ENCODE measurements around the gene CHML.

CHML gene

GRCh38 chr1:241646201-241646600, 6.0 kb upstream of the CHML start:
- no peak for DNase-seq (ENCODE audit: low read depth)

DNA sequence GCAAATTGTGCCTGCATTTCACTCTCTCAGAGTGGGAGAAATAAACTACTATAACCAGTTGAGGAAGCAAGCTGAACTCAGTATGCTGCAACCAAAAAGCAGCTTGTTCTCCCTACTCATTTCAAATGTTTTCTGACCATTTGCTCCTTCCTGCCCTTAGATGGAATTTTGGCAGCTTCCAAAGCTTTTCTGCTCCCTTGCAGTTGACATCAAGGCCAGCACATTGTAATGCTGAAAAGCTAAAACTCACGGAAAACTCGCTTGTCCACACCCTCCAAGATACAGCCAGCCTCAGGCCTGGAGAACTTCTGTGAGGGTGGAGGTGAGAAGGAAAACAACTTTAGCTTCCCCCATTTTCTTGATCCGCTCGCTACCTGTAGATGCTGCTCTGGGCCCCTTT, 5.0 kb upstream of the CHML start:
- DNase-seq (ENCODE audit: low read depth): no peak

- no peak for DNase-seq (ENCODE audit: low read depth)
Measured at GRCh38 chr1:241644259-241644658, 4.1 kb upstream of the CHML start.

GRCh38 chr1:241642593-241642944, 2.4 kb upstream of the CHML start:
- no peak for DNase-seq (ENCODE audit: low read depth)

DNA sequence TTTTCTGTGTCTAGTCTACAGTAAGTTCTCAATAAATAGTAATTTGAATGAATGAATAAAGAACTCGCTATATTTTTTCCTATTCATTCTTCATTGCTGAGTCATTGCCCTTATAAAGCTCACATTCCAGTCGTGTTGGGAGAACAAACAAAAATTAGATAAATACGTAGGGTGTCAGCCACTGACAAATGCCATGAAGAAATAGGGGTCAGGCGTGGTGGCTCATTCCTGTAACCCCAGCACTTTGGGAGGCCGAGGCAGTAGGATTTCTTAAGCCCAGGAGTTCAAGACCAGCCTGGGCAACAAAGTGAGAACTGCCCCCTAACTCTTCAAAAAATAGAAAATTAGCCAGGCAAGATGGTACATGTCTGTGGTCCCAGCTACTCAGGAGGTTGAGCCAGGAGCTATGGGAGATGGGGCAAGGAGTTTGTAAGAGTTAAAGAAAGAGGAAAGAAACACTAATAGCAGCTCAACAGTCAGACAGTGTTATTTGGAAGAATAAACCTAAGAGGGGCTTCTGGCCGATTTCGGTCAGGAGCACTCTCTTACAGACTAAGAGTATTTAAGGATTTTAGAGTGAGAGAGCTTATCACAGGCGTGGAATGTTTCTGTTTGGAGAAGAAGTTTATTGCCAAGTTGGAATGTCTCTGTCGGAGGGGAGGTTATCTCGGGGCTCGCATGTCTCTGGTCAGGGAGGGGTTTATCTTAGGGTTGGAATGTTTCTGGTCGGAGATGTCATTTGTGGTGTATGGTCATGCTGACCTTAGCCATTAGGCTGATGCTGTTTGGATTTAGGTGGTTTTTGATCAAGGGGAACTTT, 1.8 kb upstream of the CHML start:
- DNase-seq (ENCODE audit: low read depth): no peak

DNA sequence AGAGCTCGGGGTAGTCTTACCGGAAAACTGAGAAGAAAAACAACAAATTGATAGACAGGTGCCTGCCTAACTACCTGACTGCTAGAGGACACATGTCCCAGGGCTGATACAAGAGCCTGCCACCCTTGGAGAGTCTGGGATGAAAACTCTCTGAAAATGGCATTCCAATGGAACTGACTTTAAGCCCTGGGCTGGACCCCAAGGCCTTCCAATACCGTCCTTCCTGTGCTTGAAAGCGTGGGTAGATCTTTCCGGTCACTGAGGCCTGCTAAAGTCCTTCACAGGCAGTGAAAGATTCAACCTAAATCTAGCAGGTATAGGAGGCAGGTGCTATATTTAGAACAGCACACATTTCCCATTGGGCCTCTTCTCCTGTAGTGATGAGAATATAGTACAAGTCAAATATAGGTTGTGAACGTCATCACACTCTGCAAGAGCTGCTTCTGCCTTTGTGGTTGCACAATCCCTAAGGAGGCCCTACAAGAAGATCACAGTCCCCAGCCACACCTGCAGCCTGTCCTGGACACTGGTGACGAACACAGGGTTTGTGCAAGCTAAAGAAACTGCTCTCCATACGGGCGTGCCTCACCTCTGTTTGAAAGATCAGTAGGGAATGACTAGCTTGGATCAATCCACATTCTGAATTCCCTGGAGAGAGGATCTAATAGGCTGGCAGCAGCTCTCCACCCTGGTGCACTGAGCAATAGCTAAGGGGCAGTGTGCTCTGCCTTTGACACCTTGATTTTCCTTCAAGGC, 876 bp upstream of the CHML start:
- no peak for DNase-seq (ENCODE audit: low read depth)

DNA sequence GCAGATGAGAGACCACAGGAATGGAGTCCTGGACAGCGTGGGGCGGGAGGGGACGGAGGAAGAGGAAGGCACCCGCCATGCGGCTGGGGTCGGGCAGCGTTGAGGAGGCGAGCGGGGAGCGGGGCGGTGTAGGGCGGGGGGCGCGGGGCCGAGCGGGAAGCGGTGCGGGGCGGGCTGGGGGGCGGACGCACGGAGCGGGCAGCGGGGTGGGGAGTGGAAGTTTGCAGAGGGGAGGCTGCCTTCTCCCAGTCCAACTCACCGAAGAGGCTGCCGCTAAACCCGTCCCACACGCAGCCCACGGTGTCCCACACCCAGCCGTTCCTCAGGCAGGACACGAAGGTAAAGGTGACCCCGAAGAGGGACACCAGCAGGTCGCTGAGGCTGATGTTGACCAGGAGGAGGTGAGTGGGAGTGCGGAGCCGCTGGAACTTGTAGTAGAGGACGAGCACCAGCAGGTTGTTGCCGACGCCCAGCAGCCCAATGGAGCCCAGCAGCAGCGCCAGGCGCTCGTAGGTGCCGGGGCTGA, 483 bp downstream of the CHML start:
- DNase-seq (ENCODE audit: low read depth): peak; percentile 10

GRCh38 chr1:241638909-241639622, 1.1 kb downstream of the CHML start:
- DNase-seq (ENCODE audit: low read depth): no peak

GRCh38 chr1:241638099-241638682, 2.0 kb downstream of the CHML start:
- DNase-seq (ENCODE audit: low read depth): no peak

- no peak for DNase-seq (ENCODE audit: low read depth)
Measured at GRCh38 chr1:241637604-241638003, 2.6 kb downstream of the CHML start.

GRCh38 chr1:241637046-241637590, 3.1 kb downstream of the CHML start:
- no peak for DNase-seq (ENCODE audit: low read depth)

DNA sequence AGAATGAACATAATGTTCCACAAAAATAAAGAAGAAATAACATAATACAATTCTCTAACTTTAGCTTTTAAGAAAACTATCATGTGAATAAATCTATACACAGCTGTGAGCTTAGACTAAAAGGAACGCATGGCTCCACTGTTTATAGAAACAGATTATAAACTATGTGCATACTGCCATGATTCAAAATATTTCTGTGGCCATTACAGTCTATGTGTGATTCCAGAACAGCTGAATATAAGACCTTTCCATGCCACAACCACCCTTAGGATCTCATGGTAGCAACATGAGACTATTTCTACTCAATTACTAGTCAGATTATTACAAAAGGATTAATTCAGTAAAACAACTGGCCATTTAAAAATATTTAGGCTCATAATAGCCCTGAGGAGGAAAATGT, 3.9 kb downstream of the CHML start:
- DNase-seq (ENCODE audit: low read depth): no peak

DNA sequence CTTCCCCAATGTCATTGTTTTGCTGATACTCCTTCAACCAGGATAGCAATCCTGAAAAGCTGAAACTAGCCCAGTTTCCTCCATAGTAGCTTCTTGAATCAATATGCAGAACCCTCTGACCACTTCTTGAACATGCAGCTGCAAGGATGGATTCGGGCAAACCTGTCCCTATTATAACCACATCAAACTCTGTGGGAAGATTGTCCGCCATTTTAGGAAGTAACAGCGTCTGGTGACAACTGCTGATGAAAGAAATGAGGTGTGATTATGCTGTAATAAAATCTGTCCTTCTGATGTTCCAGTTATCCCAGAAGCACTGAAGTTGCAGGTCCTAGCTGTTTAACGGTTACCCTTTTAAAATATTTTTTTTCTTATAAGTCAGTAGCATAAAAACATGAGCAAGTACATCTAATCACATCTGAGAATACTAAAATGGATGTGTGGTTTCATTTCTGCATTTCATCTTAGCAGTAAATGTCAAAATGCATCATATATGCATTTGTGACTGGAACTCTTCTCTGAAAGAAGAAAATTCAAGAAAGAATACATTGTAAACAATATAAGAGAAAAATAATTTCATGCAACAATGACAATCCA, 4.5 kb downstream of the CHML start:
- DNase-seq (ENCODE audit: low read depth): no peak

DNA sequence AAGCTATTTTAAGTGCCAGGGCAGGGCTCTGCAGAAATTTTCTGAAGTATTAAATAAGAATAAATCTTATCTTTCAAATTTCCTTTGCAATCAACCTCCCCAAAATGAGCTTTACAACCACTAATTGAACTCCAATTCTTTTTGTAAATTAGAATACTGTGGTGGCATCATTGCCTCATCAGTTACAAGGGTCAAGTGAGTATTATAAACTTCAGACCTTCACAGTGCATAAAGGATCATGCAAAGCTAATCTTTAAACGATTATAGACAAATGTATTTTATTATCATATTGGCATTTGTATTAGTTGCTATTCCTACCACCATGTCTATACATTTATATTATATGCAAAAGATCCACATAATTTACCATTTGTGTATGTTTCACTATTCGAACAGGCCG, 7.2 kb downstream of the CHML start:
- DNase-seq (ENCODE audit: low read depth): no peak

DNA sequence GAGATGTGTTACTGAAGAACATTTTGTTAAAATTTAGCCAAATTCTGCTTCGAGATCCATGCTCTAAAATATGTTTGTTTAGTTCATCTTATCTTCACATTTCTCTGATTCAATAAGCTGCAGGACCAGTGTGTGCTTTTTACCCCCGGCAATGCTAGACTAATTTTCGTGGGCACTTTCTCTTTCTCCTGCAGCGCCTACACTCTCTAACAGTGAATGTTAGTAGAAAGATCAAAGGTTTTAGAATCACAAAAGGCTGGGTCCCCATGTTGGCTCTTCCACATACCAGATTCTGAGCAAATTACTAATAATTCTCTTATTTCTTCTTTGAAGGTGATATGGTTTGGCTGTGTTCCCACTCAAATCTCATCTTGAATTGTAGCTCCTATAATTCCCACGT, 8.5 kb downstream of the CHML start:
- DNase-seq (ENCODE audit: low read depth): no peak

DNA sequence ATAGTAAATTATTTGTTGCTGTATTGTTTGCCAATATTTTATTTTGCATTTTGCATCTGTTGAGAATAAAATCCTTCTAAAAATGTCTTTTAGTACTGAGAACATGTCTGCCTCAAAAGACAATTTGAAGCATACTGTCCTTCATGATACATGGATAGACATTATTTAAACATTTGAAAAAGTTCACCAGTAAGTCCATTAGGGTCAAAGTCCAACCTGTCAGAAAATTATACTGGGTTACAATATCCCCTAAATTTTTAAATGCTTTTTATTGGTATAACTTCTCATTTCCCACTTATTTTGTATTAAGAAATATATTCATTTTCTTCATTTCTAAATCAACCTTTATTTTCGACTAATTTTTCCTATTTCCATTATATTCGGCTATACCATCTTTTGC, 9.3 kb downstream of the CHML start:
- no peak for DNase-seq (ENCODE audit: low read depth)

GRCh38 chr1:241630476-241630875, 9.7 kb downstream of the CHML start:
- no peak for DNase-seq (ENCODE audit: low read depth)

DNA sequence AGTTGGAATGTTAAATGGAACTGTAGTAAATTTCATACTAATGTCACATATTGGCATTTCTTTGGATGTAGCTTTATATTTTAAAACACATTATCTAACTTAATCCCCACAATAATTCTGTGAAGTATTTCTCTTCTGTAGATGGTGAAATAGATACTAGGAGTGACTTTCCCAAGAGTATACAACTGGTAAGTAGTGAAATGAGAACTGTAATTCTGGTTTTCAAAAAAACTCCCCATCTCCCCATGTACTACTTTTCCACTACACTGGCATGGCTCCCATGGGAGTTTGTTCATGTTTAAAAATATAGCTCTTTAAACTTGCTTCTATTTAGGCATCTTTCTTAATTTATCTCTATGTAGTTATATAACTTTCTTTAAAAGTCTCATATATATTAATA, 10.2 kb downstream of the CHML start:
- no peak for DNase-seq (ENCODE audit: low read depth)

DNA sequence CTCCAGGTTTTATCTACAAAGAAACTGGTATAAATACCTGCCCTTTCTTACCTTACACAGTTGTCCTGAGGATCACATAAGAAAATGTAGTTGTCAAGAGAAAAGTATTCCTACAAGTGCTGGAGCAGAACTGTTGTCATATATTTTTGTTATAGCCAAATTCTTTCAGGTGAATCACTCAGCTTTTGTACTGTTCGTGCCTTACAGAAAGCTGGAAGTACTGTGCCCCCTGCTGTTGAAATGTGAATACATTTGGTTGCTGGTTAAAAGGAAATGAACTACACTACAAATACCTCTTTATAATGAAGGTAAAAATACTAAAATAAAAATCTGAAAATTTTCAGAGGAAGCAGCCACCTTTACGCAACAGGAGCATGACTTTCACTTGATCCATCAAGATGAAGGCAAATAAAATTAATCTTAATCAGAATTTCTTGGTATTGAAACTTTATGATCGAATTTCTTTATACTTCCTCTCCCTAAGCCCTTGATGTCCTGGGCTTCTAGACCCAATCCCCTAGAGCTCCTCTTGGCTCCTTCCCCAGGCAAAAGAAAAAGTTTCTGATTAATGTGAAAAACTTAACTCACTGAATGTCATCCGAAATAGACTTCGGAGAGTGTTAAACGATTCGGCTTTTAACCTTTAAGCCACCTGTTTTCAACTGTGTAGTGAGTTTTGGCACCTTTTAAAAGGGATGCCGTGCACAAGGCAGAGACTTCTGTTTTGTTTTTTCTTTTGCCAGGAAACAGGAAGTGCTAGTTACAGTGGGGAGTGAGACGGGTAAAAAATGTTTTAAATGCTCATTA, 12.5 kb downstream of the CHML start:
- no peak for DNase-seq (ENCODE audit: low read depth)

DNA sequence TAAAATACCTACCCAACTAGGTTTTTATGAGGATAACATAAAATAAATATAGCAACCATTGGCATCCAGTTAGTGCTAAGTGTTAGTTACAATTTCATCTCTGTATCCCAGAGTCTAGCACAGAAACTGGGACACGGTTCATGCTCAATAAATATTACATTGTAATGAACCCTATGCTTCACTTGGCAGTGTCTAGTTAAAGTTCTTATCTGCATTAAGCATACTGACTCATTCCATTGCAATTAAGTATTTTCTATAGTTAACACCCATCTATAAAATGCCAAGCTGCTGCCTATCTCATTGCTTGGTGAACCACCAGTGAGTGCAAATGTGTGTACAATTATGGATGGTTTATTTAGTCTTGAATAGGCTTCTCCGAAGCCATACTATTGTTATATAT, 15.2 kb downstream of the CHML start:
- no peak for DNase-seq (ENCODE audit: low read depth)

GRCh38 chr1:241622669-241623068, 17.5 kb downstream of the CHML start:
- no peak for DNase-seq (ENCODE audit: low read depth)

Data from stimulated activated CD8-positive, alpha-beta memory T cell treated with anti-CD3 and anti-CD28 coated beads, Interleukin-15, amount 100 ng/mL, for 1 hour (primary cell).